Measurements from ENCODE around the gene AHNAK2.

Gene AHNAK2

DNA sequence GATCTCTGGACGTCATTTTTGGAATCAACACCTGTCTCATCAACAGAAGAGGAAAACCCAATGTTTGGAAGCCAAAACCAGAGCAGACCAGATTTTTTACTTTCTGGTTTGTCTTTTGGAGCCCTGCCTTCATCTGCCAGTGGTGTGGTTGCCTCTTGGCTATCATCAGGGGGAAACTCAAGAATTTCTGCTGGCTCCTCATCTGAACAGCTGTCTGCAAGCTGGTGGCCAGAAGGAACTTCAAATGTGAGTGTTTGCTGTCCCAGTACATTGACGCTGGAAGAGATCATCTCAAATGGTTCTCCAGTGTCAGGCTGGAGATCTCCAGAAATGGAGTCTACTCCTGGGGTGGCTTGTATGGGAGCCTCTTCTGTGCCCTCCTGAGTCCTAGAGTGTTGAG is 39.7 kb downstream of the AHNAK2 start:
- no peak overlapping the region for H3K27ac ChIP-seq (ENCODE audit: low read depth, low read length)
- peaks cover 0 to 27% (median 9%) of the 10 kb centered on the region in 5 donors for H3K27me3 ChIP-seq (ENCODE audit: control insufficient read depth in 5 of 5, insufficient read depth in 4 of 5, low read length in 5 of 5)

DNA sequence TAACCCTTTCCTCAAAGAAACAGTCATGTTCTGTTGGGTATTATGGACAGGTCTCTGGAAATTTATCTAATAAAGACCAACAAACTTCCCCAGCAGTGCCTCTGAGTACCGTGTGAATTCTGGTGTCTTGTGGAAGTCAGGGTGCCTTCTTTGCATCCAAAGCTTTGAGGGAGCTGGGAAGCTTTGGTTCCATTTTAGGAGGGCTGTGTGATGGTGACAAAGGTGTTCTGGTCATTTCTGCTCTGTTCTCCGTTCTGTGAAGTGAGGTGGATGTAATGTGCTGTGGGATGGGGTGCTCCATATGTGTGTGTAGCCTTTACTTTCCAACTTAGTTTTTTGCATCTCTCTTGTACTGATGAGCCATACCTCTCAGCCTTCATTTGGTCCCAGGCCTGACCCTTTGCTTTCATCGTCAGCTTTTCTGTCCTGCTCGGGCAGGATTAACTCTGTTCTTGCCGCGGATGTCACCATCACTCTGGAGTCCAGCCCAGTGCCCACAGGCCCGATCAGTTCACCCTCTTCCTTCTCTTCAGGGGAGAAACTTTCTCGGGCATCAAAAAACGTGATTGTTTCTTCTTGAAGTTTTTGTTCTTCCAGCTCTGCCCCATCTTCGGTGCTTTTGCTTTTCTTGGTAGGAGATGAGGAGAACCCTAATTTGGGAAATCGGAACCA is 40.3 kb downstream of the AHNAK2 start:
- Histone ChIP-seq H3K4me1 (ENCODE audit: control insufficient read depth in 5 of 5, insufficient read depth in 5 of 5, low read length in 5 of 5) (peaks cover 0 to 8% (median 4%) of the 10 kb centered on the region in 5 donors), H3K9ac (ENCODE audit: low read length in 5 of 5) (no peak overlapping the region), H3K9me3 (ENCODE audit: control insufficient read depth in 5 of 5, low read length in 5 of 5) (no peaks in the 10 kb centered on the region), H3K27me3 (ENCODE audit: control insufficient read depth in 5 of 5, insufficient read depth in 4 of 5, low read length in 5 of 5) (peaks cover 0 to 27% (median 9%) of the 10 kb centered on the region in 5 donors), H3K27ac (ENCODE audit: low read depth, low read length) (no peak overlapping the region), H3K4me3 (ENCODE audit: low read depth in 1 of 5, low read length in 5 of 5) (no peak overlapping the region), H3K36me3 (ENCODE audit: control insufficient read depth in 5 of 5, insufficient read depth in 5 of 5, low read length in 5 of 5) (no peaks in the 10 kb centered on the region)

More for the DNA sequence above, 39.7 kb downstream of the AHNAK2 start:
- Histone ChIP-seq H3K9me3 (ENCODE audit: control insufficient read depth in 5 of 5, low read length in 5 of 5) (no peaks in the 10 kb centered on the region), H3K36me3 (ENCODE audit: control insufficient read depth in 5 of 5, insufficient read depth in 5 of 5, low read length in 5 of 5) (no peaks in the 10 kb centered on the region), H3K9ac (ENCODE audit: low read length in 5 of 5) (no peak overlapping the region), H3K4me3 (ENCODE audit: low read depth in 1 of 5, low read length in 5 of 5) (no peak overlapping the region), H3K4me1 (ENCODE audit: control insufficient read depth in 5 of 5, insufficient read depth in 5 of 5, low read length in 5 of 5) (peaks cover 0 to 5% (median 2%) of the 10 kb centered on the region in 5 donors)

DNA sequence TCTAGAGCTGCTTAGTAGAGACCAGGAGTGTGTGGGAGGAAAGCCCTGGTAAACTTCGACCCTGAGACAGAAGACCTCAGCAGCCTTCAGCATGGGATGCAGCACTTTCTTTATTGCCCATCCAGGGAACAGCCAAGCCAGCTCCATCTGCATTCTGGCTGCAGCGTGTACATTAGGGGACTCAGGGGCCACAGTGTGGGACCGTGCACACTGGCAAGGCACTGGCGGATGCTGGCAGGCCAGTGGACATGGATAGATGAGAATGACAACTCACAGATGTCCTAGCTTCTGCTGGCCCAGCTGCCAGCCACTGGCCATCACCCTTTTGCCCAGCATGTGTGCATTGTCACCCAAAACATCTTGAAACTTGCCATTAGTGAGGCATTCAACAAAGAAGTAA is 41.0 kb downstream of the AHNAK2 start:
- no peak overlapping the region for H3K4me3 ChIP-seq (ENCODE audit: low read depth in 1 of 5, low read length in 5 of 5)
- H3K9me3 ChIP-seq (ENCODE audit: control insufficient read depth in 5 of 5, low read length in 5 of 5) = no peaks in the 10 kb centered on the region
- H3K9ac ChIP-seq (ENCODE audit: low read length in 5 of 5) = no peak overlapping the region
- peaks cover 0 to 14% (median 11%) of the 10 kb centered on the region in 5 donors for H3K4me1 ChIP-seq (ENCODE audit: control insufficient read depth in 5 of 5, insufficient read depth in 5 of 5, low read length in 5 of 5)
- no peaks in the 10 kb centered on the region for H3K36me3 ChIP-seq (ENCODE audit: control insufficient read depth in 5 of 5, insufficient read depth in 5 of 5, low read length in 5 of 5)
- H3K27me3 ChIP-seq (ENCODE audit: control insufficient read depth in 5 of 5, insufficient read depth in 4 of 5, low read length in 5 of 5) = peaks cover 0 to 31% (median 12%) of the 10 kb centered on the region in 5 donors
- H3K27ac ChIP-seq (ENCODE audit: low read depth, low read length) = no peak overlapping the region

DNA sequence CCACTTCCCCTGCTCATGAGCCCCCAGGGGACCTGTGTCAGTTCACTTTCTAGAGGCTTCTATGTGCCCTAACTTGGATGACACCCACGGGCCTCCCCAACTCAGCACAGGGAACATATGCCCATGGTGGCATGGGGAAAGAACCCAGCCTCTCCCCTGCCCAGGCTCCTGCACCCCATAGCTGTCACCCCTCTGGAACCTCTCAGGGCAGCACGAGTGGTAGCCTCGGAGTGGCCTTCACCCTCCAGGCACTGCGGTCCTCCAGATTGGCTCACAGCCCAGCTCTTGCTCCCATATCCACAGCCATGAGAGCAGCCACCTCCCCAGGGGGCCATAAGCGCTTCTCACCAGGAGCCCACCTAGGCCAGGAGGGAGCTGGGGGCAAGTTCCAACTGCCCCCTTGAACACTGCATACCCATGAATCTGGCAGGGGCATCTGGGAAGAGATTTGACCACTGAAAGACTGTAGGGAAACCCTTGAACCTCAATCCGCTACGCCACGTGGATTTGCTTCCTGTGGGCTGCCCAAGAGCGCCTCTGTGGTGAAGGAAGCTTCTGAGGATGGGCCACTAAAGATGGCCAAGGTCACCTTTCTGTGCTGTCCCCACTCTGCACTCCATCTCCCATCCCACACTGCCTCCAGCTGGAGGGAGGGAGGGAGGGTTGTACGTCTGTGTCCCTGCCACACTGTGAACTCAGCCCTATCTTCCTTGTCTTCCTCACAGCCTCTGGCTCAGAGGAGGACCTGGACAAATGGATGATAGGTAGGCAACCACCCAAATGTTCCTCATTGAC is 41.6 kb downstream of the AHNAK2 start:
- H3K4me3 ChIP-seq (ENCODE audit: low read depth in 1 of 5, low read length in 5 of 5) = no peak overlapping the region
- H3K27ac ChIP-seq (ENCODE audit: low read depth, low read length) = no peak overlapping the region
- H3K9me3 ChIP-seq (ENCODE audit: control insufficient read depth in 5 of 5, low read length in 5 of 5) = no peaks in the 10 kb centered on the region
- peaks cover 0 to 31% (median 14%) of the 10 kb centered on the region in 5 donors for H3K27me3 ChIP-seq (ENCODE audit: control insufficient read depth in 5 of 5, insufficient read depth in 4 of 5, low read length in 5 of 5)
- H3K36me3 ChIP-seq (ENCODE audit: control insufficient read depth in 5 of 5, insufficient read depth in 5 of 5, low read length in 5 of 5) = no peaks in the 10 kb centered on the region
- H3K4me1 ChIP-seq (ENCODE audit: control insufficient read depth in 5 of 5, insufficient read depth in 5 of 5, low read length in 5 of 5) = peaks cover 0 to 19% (median 14%) of the 10 kb centered on the region in 5 donors
- H3K9ac ChIP-seq (ENCODE audit: low read length in 5 of 5) = no peak overlapping the region

DNA sequence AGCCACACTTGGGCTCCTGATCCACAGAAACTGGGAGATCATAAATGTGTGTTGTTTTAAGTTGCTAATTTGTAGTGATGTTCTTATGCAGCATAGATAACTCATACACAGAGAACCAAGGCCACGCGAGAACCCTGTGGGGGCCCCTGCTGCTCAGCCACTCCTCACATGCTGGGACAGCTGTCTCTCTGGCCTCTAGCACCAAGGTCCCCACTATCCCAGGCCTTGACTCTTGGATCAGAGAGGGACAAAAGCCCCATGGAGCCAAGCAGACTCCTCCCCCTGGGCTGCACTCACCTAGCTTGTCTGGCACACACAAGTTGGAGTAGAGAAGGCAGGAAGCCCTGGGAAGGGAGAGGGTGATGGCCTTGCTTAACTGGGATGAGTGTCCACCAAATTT is 42.2 kb downstream of the AHNAK2 start:
- Histone ChIP-seq H3K9ac (ENCODE audit: low read length in 5 of 5) (no peak overlapping the region), H3K36me3 (ENCODE audit: control insufficient read depth in 5 of 5, insufficient read depth in 5 of 5, low read length in 5 of 5) (no peaks in the 10 kb centered on the region), H3K4me1 (ENCODE audit: control insufficient read depth in 5 of 5, insufficient read depth in 5 of 5, low read length in 5 of 5) (peaks cover 0 to 19% (median 14%) of the 10 kb centered on the region in 5 donors), H3K4me3 (ENCODE audit: low read depth in 1 of 5, low read length in 5 of 5) (no peak overlapping the region), H3K9me3 (ENCODE audit: control insufficient read depth in 5 of 5, low read length in 5 of 5) (no peaks in the 10 kb centered on the region), H3K27me3 (ENCODE audit: control insufficient read depth in 5 of 5, insufficient read depth in 4 of 5, low read length in 5 of 5) (peaks cover 0 to 31% (median 14%) of the 10 kb centered on the region in 5 donors), H3K27ac (ENCODE audit: low read depth, low read length) (no peak overlapping the region)

DNA sequence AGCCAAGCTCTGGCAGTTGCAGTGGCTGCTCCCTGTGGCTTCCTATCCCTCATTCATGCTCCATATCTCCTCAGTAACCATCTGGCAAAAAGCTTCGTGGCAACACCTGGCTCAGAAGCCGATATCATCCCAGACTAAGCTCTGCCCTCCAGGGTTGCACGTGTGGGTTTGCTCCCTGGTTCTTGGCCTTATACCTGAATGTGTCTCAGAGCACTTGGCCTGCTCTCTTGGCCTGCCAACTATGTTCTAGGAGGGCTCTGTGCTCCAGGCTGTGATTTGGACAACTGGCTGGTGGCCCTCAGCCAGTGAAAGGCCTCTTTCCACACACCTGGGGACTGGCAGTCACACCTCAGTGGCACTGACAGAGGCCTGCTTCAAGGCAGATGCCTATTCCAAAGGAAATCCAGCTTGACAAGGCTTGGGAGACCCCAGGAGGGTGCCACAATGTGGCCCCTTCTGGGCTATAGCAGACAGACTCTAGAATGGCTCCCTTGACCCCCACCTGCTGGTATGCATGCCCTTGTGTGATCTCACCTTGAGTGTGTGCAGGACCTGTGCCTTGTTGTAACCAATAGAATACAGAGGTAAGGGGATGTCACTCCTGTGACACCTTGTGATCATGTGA is 43.0 kb downstream of the AHNAK2 start:
- Histone ChIP-seq H3K9ac (ENCODE audit: low read length in 5 of 5) (no peak overlapping the region), H3K27ac (ENCODE audit: low read depth, low read length) (no peak overlapping the region), H3K4me1 (ENCODE audit: control insufficient read depth in 5 of 5, insufficient read depth in 5 of 5, low read length in 5 of 5) (peaks cover 0 to 19% (median 14%) of the 10 kb centered on the region in 5 donors), H3K27me3 (ENCODE audit: control insufficient read depth in 5 of 5, insufficient read depth in 4 of 5, low read length in 5 of 5) (peaks cover 0 to 31% (median 14%) of the 10 kb centered on the region in 5 donors), H3K36me3 (ENCODE audit: control insufficient read depth in 5 of 5, insufficient read depth in 5 of 5, low read length in 5 of 5) (no peaks in the 10 kb centered on the region), H3K9me3 (ENCODE audit: control insufficient read depth in 5 of 5, low read length in 5 of 5) (no peaks in the 10 kb centered on the region), H3K4me3 (ENCODE audit: low read depth in 1 of 5, low read length in 5 of 5) (no peak overlapping the region)

DNA sequence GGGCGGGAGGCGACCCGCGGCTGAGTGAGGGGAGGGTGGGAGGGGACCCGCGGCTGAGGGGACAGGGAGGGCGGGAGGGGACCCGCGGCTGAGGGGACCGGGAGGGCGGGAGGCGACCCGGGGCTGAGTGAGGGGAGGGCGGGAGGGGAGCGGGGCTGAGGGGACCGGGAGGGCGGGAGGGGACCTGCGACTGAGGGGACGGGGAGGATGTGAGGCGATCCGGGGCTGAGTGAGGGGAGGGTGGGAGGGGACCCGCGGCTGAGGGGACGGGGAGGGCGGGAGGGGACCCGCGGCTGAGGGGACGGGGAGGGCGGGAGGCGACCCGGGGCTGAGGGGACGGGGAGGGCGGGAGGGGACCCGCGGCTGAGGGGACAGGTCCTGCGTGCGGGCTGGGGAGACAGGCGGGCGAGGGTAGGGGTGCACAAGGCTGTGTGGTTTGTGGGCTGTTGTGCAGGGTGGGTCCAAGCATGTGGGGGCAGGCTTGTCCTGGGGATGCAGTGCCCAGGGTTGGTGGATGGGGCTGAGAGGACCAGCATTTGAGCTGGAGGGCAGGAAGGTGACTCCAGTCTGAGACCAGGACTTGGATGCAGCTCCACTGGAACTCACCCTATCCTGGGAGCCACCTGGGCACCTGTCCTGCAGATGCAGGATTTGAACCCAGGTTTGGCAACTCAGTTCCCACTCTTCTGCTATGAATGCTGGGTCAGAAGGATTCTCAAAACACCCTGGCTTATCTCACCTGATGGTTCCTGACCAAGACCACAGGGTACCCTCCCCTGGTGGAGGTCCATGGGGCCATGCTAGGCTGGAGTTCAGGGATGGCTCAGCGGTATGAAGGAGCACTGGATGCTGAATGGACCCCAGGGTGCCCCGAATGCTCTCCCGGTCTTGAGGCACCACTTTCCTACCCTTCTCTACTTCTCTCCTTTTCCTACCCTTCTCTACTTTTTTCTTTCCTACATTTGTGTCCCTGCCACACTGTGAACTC is 44.1 kb downstream of the AHNAK2 start:
- no peaks in the 10 kb centered on the region for H3K36me3 ChIP-seq (ENCODE audit: control insufficient read depth in 5 of 5, insufficient read depth in 5 of 5, low read length in 5 of 5)
- H3K27me3 ChIP-seq (ENCODE audit: control insufficient read depth in 5 of 5, insufficient read depth in 4 of 5, low read length in 5 of 5) = peaks cover 0 to 33% (median 12%) of the 10 kb centered on the region in 5 donors
- no peaks in the 10 kb centered on the region for H3K9me3 ChIP-seq (ENCODE audit: control insufficient read depth in 5 of 5, low read length in 5 of 5)
- H3K4me1 ChIP-seq (ENCODE audit: control insufficient read depth in 5 of 5, insufficient read depth in 5 of 5, low read length in 5 of 5) = peaks cover 0 to 19% (median 14%) of the 10 kb centered on the region in 5 donors
- peak overlapping the region in 2 of 5 donors; percentile 38 for H3K4me3 ChIP-seq (ENCODE audit: low read depth in 1 of 5, low read length in 5 of 5)
- no peak overlapping the region for H3K9ac ChIP-seq (ENCODE audit: low read length in 5 of 5)
- no peak overlapping the region for H3K27ac ChIP-seq (ENCODE audit: low read depth, low read length)

DNA sequence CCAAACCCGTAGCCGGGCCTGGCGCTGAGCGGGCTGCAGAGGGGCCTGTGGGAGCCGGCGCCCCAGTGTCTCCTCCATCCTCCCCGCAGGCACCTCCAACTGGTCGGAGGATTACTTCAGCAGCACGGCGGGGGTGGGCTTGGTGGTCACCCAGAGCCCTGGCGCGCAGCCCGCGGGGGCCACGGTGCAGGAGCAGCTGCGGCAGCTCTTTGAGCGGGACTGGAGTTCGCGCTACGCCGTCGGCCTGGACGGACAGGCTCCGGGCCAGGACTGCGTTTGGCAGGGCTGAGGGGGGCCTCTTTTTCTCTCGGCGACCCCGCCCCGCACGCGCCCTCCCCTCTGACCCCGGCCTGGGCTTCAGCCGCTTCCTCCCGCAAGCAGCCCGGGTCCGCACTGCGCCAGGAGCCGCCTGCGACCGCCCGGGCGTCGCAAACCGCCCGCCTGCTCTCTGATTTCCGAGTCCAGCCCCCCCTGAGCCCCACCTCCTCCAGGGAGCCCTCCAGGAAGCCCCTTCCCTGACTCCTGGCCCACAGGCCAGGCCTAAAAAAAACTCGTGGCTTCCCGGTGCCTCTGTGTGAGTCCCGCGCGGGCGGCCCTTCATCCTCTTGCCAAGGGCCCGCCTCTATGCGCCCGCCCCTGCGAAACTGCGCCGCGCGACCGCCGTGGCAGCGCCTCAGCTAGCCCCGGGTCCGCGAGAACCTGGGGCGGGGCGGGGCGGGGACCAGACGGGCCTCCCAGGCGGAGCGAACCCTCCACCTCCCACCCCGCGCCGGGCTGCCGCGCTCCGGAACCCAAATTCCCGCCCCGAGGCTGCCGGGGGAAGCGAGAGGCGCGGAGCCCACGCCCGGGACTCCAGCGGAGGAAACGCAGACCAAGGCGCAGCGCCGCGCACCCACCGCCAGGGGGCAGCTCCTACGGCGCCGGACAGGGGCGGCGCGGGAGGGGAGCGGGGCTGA is 45.2 kb downstream of the AHNAK2 start:
- Histone ChIP-seq H3K27me3 (ENCODE audit: control insufficient read depth in 5 of 5, insufficient read depth in 4 of 5, low read length in 5 of 5) (peaks cover 9 to 40% (median 20%) of the 10 kb centered on the region in 5 donors), H3K9me3 (ENCODE audit: control insufficient read depth in 5 of 5, low read length in 5 of 5) (no peaks in the 10 kb centered on the region), H3K27ac (ENCODE audit: low read depth, low read length) (no peak overlapping the region), H3K36me3 (ENCODE audit: control insufficient read depth in 5 of 5, insufficient read depth in 5 of 5, low read length in 5 of 5) (no peaks in the 10 kb centered on the region), H3K9ac (ENCODE audit: low read length in 5 of 5) (peak overlapping the region in 4 of 5 donors; percentile 12 to 42 (median 32)), H3K4me1 (ENCODE audit: control insufficient read depth in 5 of 5, insufficient read depth in 5 of 5, low read length in 5 of 5) (peaks cover 0 to 19% (median 14%) of the 10 kb centered on the region in 5 donors), H3K4me3 (ENCODE audit: low read depth in 1 of 5, low read length in 5 of 5) (peak overlapping the region in 4 of 5 donors; percentile 47 to 62 (median 54))
